Naive thymus-derived CD4-positive, alpha-beta T cell (primary cell): ENCODE measurements around the gene SPEG. TPM values are rescaled to one million over a fixed set of nuclear protein-coding genes. Genes with fewer than 3 reads are reported as not detected.

Experiments
- ATAC-seq: fragments of 150-1000 bp; cut with Tn5 transposase; 2 replicates; pipeline ENCODE4 v1.10.0; 2021; ENCODE audit warnings: mild to moderate bottlenecking, moderate library complexity
- CTCF ChIA-PET: fragments of 350-600 bp; sonication (Branson Sonifier 250); formaldehyde crosslinking; loops from one replicate; lab custom pipeline; 2021; ENCODE audit warnings: antibody characterized with exemption; lab: Charles Lee
- POLR2A ChIA-PET: fragments of 350-600 bp; sonication (Branson Sonifier 250); formaldehyde crosslinking; loops from one replicate; lab custom pipeline; 2021; ENCODE audit warnings: antibody characterized with exemption, inconsistent platforms; lab: Charles Lee
- DNase-seq, 9 donors: peaks; one replicate each; pipeline versions ENCODE4 v3.0.0 to v3.0.0-alpha.2; 2020 to 2022; ENCODE audit warnings: mixed read lengths in 1 of 9
- H3K27ac ChIP-seq: one replicate; pipeline ENCODE4 v1.7.0; 2013; ENCODE audit warnings: mild to moderate bottlenecking, low read depth, low read length, moderate library complexity
- H3K27me3 ChIP-seq, 2 donors: one replicate each; pipeline ENCODE4 v1.7.0; 2013; ENCODE audit warnings: low read length in 2 of 2, mild to moderate bottlenecking in 2 of 2, moderate library complexity in 2 of 2; ENCODE audit not compliant: control insufficient read depth in 2 of 2, insufficient read depth in 2 of 2
- H3K36me3 ChIP-seq, 3 experiments: 1 replicate in 2 of 3; 2 replicates in 1 of 3; pipeline ENCODE4 v1.7.0; 2013; ENCODE audit warnings: low read length in 3 of 3, mild to moderate bottlenecking in 3 of 3, moderate library complexity in 1 of 3; ENCODE audit not compliant: insufficient read depth in 3 of 3, control insufficient read depth in 2 of 3
- H3K4me1 ChIP-seq, 2 donors: one replicate each; pipeline ENCODE4 v1.7.0; 2013; ENCODE audit warnings: low read length in 2 of 2, mild to moderate bottlenecking in 2 of 2, moderate library complexity in 1 of 2; ENCODE audit not compliant: control insufficient read depth in 2 of 2, insufficient read depth in 2 of 2
- H3K4me3 ChIP-seq: 2 replicates; pipeline ENCODE4 v1.7.0; 2013; ENCODE audit warnings: mild to moderate bottlenecking, low read length
- H3K9me3 ChIP-seq, 3 experiments: 1 replicate in 2 of 3; 2 replicates in 1 of 3; pipeline ENCODE4 v1.7.0; 2013; ENCODE audit warnings: low read length in 3 of 3; ENCODE audit not compliant: control insufficient read depth in 2 of 3
- H3K27ac Mint-ChIP-seq, 9 donors: one replicate each; pipeline ENCODE4 v1.8.0; 2020 to 2022; ENCODE audit warnings: mixed read lengths in 9 of 9, mild to moderate bottlenecking in 8 of 9, moderate library complexity in 5 of 9, inconsistent platforms in 2 of 9
- H3K27me3 Mint-ChIP-seq, 5 donors: one replicate each; pipeline ENCODE4 v1.8.0; 2021 to 2022; ENCODE audit warnings: mixed read lengths in 5 of 5, mild to moderate bottlenecking in 1 of 5
- H3K36me3 Mint-ChIP-seq, 5 donors: one replicate each; pipeline ENCODE4 v1.8.0; 2020 to 2022; ENCODE audit warnings: mixed read lengths in 5 of 5, mild to moderate bottlenecking in 3 of 5, inconsistent platforms in 1 of 5
- H3K4me1 Mint-ChIP-seq, 7 donors: one replicate each; pipeline ENCODE4 v1.8.0; 2020 to 2022; ENCODE audit warnings: mixed read lengths in 7 of 7, mild to moderate bottlenecking in 3 of 7, inconsistent platforms in 1 of 7
- H3K4me3 Mint-ChIP-seq, 10 donors: one replicate each; pipeline ENCODE4 v1.8.0; 2020 to 2022; ENCODE audit warnings: mild to moderate bottlenecking in 10 of 10, mixed read lengths in 10 of 10, moderate library complexity in 6 of 10, inconsistent platforms in 2 of 10
- H3K9me3 Mint-ChIP-seq, 11 donors: one replicate each; pipeline ENCODE4 v1.8.0; 2020 to 2022; ENCODE audit warnings: mixed read lengths in 11 of 11, mild to moderate bottlenecking in 4 of 11, inconsistent platforms in 1 of 11, moderate library complexity in 1 of 11
- intact Hi-C, 2 donors: fragments of 100-400 bp; cut with micrococcal nuclease; formaldehyde crosslinking; loops; one replicate each; pipeline ENCODE4 v1.15.1; 2023
- polyA plus RNA-seq, 2 donors: library from polyadenylated mRNA; unstranded; fragments of 300-500 nt; fragmentation: Illumina TruSeq; gene quantifications; one replicate each; pipeline ENCODE4 v1.2.3, GENCODE V29; 2021
- total RNA-seq, 6 experiments: library from RNA in 5 of 6; stranded (reverse) in 5 of 6; gene quantifications; 1 replicate in 5 of 6; 2 replicates in 1 of 6; pipeline ENCODE4 v1.2.3 and lab custom pipeline; 2021 to 2026

The SPEG gene
- total and polyA plus RNA-seq, 7 experiments from 2014 or later: 0.26 to 23.2 (median 11.8) TPM

DNA sequence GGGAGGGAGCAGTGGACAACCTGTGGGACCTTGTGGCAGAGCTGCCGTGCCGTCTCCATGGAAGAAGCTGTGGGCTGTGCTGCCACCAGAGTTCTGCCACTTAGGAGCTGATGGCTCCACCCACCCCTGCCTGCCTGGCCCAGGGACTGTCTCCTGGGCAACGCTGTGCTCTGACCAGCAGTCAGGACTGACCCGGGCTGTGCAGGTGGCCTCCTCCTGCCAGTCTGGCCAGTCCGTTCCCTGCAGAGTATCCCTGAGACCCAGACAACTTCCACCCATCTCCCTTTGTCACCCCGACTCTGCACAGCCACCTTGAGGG lies 92.4 kb downstream of the SPEG start:
- ChIA-PET POLR2A (interaction anchor here (0.7 kb wide), 1 partner anchor 32 kb away, joined by 3 read pairs; no protein-coding TSS in a partner anchor), CTCF (interaction anchor here (0.6 to 4.8 kb wide), 6 partner anchors 13 to 91 kb away, joined by 3 to 60 read pairs (median 4); partner anchors contain the start of gene GMPPA)
- Histone ChIP-seq H3K36me3 (no peaks in the 10 kb centered on the region), H3K4me3 (no peak overlapping the region), H3K4me1 (peaks cover 0 to 12% of the 10 kb centered on the region in 2 donors), H3K27ac (no peak overlapping the region), H3K27me3 (peaks cover 3 to 42% of the 10 kb centered on the region in 2 donors), H3K9me3 (no peaks in the 10 kb centered on the region)
- peaks cover 0 to 2% (median 0%) of the 10 kb centered on the region in 11 donors for H3K9me3 Mint-ChIP-seq
- ATAC-seq: no peak
- intact Hi-C loops: no loop called here
- no peaks in the 10 kb centered on the region for H3K36me3 Mint-ChIP-seq
- peaks cover 1 to 17% (median 10%) of the 10 kb centered on the region in 7 donors for H3K4me1 Mint-ChIP-seq
- no peak overlapping the region for H3K27ac Mint-ChIP-seq
- DNase-seq: no peak
- H3K27me3 Mint-ChIP-seq: peaks cover 77 to 88% (median 79%) of the 10 kb centered on the region in 5 donors
- H3K4me3 Mint-ChIP-seq: no peak overlapping the region

DNA sequence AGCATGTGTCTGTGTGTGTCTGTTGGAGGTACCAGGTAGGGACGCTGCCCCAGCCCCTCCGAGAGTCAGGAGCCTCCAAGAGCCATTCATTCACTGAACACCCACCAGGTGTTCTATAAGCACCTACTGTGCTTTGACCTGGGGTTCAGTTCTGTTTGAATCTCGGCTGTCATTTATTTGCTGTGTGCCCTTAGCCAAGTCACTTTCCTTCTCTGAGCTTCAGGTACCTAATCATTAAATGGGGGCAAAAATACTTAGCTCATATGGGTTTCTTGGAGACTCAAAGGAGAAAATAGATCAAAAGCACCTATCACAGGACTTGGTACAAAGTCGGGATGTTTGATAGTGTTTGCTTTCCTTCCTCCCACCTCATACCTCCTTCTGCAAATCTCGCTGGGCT lies 92.8 kb downstream of the SPEG start:
- ATAC-seq: no peak
- ChIA-PET CTCF (interaction anchor here (0.9 to 5.0 kb wide), 9 partner anchors 12 to 125 kb away, joined by 3 to 67 read pairs (median 3); partner anchors contain the start of gene GMPPA), POLR2A (interaction anchor here (0.7 kb wide), 2 partner anchors 32 to 731 kb away, joined by 3 read pairs; no protein-coding TSS in a partner anchor)
- H3K27me3 Mint-ChIP-seq: peaks cover 76 to 87% (median 77%) of the 10 kb centered on the region in 5 donors
- H3K27ac Mint-ChIP-seq: no peak overlapping the region
- H3K27me3 ChIP-seq: peaks cover 3 to 41% of the 10 kb centered on the region in 2 donors
- peaks cover 0 to 2% (median 0%) of the 10 kb centered on the region in 11 donors for H3K9me3 Mint-ChIP-seq
- no peaks in the 10 kb centered on the region for H3K9me3 ChIP-seq
- peaks cover 0 to 14% (median 7%) of the 10 kb centered on the region in 7 donors for H3K4me1 Mint-ChIP-seq
- no peaks in the 10 kb centered on the region for H3K36me3 Mint-ChIP-seq
- H3K4me1 ChIP-seq: peaks cover 0 to 12% of the 10 kb centered on the region in 2 donors
- intact Hi-C loops: no loop called here
- no peak overlapping the region for H3K27ac ChIP-seq
- no peaks in the 10 kb centered on the region for H3K36me3 ChIP-seq
- H3K4me3 Mint-ChIP-seq: no peak overlapping the region
- no peak for DNase-seq
- H3K4me3 ChIP-seq: no peak overlapping the region

DNA sequence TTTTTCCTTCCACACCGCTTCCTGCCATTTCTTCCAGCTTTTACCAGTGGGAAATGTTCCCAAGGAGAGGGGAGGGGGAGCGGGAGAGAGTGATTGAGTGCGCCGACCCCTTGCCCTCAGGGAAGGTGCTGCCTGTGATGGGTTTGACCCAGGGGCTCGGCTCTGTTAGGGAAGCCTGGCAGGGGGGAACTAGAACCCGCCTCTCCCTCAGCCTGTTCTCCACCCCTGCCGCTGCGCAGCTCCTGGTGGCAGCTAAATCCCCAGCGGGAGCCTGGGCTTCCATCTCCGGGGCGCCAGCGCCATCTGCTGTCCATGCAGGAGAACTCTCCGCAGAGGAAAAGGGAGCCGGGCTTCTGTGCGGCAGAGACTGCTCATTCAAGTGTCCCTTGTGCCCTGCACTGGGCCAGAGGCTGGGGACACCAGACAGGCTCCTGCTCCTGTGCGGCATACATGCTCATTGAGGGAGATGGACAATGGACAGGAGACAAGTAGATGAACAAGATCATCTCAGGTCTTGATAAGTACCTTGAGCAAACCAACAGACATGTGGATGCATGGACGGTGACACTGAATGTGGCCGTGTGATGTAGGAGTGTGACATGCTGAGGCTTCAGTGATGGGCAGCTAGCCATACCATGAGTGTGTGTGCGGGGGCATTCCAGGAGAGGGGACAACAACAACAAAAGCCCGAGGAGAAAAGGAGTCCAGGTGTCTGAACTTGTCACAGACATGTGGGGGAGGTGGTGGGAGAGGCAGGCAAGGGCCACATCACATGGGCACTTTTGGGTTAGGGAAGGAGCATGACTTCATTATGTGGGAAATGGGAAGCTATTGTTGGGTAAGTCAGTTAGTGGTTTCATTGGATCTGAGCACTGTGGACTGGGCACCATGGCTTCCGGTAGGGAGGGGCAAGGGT lies 95.7 kb downstream of the SPEG start:
- Histone ChIP-seq H3K27ac (no peak overlapping the region), H3K4me3 (no peak overlapping the region), H3K27me3 (peaks cover 3 to 20% of the 10 kb centered on the region in 2 donors), H3K9me3 (no peaks in the 10 kb centered on the region), H3K4me1 (peaks cover 0 to 8% of the 10 kb centered on the region in 2 donors), H3K36me3 (no peaks in the 10 kb centered on the region)
- Mint-ChIP-seq H3K4me1 (peaks cover 0 to 7% (median 0%) of the 10 kb centered on the region in 7 donors), H3K4me3 (no peak overlapping the region), H3K36me3 (no peaks in the 10 kb centered on the region), H3K27ac (no peak overlapping the region), H3K9me3 (no peaks in the 10 kb centered on the region), H3K27me3 (peaks cover 53 to 65% (median 57%) of the 10 kb centered on the region in 5 donors)
- ChIA-PET CTCF (interaction anchor here (0.9 to 5.0 kb wide), 19 partner anchors 8 to 194 kb away, joined by 3 to 67 read pairs (median 7); partner anchors contain the start of gene GMPPA), POLR2A (interaction anchor here (1.2 to 1.4 kb wide), 2 partner anchors 35 to 128 kb away, joined by 5 to 8 read pairs; a partner anchor contains a TSS)
- ATAC-seq (peak; percentile 91), DNase-seq (peak; percentile 70 to 89 (median 83))
- intact Hi-C loops: loop anchor here (1.0 to 2.0 kb wide), 8 partner anchors 21 to 370 kb away; partner anchors contain the start of gene NHEJ1 (in 1 of the 2)

DNA sequence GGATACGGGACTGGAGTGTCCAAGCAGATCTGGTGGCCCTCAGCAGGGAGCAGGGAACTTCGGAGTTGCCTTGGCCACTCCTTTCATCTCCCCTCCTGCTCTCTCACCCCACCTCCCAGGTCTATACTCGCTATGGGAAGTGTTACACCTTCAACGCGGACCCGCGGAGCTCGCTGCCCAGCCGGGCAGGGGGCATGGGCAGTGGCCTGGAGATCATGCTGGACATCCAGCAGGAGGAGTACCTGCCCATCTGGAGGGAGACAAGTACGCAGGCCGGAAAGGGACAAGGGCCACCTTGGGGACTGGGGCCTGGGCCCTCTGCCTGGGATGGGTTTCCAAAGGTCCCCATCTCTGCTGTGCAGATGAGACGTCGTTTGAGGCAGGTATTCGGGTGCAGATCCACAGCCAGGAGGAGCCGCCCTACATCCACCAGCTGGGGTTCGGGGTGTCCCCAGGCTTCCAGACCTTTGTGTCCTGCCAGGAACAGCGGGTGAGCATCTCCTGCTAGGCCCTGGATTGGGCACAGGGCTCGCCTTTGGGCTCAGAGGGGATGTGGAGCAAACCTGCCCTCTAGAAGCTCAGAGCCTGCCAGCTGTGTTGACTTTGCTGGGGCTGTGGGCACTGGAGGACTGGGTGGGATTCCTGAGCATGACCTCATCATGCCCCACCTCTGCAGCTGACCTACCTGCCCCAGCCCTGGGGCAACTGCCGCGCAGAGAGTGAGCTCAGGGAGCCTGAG lies 97.2 kb downstream of the SPEG start:
- POLR2A ChIA-PET: no interaction called here
- no peak overlapping the region for H3K27ac ChIP-seq
- no peak overlapping the region for H3K4me3 ChIP-seq
- ATAC-seq (no peak), DNase-seq (no peak)
- intact Hi-C loops: loop anchor here in 1 of 2 donors (2.0 kb wide), 1 partner anchor 23 kb away; no protein-coding TSS in a partner anchor
- Mint-ChIP-seq H3K4me1 (peaks cover 0 to 7% (median 0%) of the 10 kb centered on the region in 7 donors), H3K27ac (no peak overlapping the region), H3K36me3 (no peaks in the 10 kb centered on the region), H3K9me3 (no peaks in the 10 kb centered on the region), H3K4me3 (no peak overlapping the region), H3K27me3 (peaks cover 39 to 50% (median 44%) of the 10 kb centered on the region in 5 donors)
- H3K9me3 ChIP-seq: no peaks in the 10 kb centered on the region
- CTCF ChIA-PET: interaction anchor here (0.6 to 5.0 kb wide), 4 partner anchors 22 to 185 kb away, joined by 3 to 67 read pairs (median 12); no protein-coding TSS in a partner anchor
- no peaks in the 10 kb centered on the region for H3K36me3 ChIP-seq
- H3K4me1 ChIP-seq: peaks cover 0 to 8% of the 10 kb centered on the region in 2 donors
- peaks cover 3 to 20% of the 10 kb centered on the region in 2 donors for H3K27me3 ChIP-seq

DNA sequence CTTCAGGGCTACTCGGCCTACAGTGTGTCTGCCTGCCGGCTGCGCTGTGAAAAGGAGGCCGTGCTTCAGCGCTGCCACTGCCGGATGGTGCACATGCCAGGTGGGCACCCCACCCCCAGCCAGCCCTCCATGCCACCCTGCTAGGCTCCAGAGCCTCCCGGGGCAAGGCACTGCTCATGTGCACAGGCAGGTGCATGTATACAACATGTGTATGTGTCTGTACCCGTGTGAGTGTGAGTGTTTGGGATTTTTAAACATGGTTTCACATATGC lies 97.7 kb downstream of the SPEG start:
- no peak overlapping the region for H3K27ac ChIP-seq
- Mint-ChIP-seq H3K9me3 (no peaks in the 10 kb centered on the region), H3K4me3 (no peak overlapping the region), H3K4me1 (peaks cover 0 to 7% (median 0%) of the 10 kb centered on the region in 7 donors), H3K27ac (no peak overlapping the region), H3K36me3 (no peaks in the 10 kb centered on the region), H3K27me3 (peaks cover 37 to 45% (median 40%) of the 10 kb centered on the region in 5 donors)
- DNase-seq (no peak), ATAC-seq (no peak)
- peaks cover 0 to 8% of the 10 kb centered on the region in 2 donors for H3K4me1 ChIP-seq
- no peaks in the 10 kb centered on the region for H3K36me3 ChIP-seq
- no peak overlapping the region for H3K4me3 ChIP-seq
- H3K27me3 ChIP-seq: peaks cover 3 to 18% of the 10 kb centered on the region in 2 donors
- ChIA-PET POLR2A (no interaction called here), CTCF (interaction anchor here (5.0 kb wide), 1 partner anchor 130 kb away, joined by 67 read pairs; no protein-coding TSS in a partner anchor)
- intact Hi-C loops: no loop called here
- no peaks in the 10 kb centered on the region for H3K9me3 ChIP-seq
